Measurements from ENCODE around the gene RBM24. TPM values are rescaled to one million over a fixed set of nuclear protein-coding genes. Genes with fewer than 3 reads are reported as not detected.

The RBM24 gene
- total RNA-seq, result 1 to 10 TPM in 1 of 4 donors, under 1 TPM in 3; 0.18 to 2.7 (median 0.61) TPM

DNA sequence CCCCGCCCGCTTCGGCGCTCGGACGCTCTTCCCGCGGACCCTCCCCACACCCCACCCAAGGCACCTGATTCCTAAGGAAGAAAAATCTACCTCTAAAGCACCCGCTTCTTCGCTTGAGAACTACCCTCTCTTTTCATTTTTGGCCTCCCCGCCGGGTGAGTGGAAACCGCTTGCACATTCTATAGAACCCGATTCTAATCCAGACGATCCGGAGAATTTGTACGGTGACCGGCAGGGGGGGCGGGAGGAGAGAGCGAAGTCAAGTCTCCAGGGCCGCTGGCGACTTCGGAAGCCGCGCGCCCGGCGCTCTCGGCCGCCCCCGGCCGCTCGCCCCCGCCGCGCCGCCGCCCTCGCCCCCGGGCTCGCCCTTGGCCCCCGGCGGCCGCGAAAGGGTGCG lies at the start of gene RBM24:
Gene RBM24, plus strand, starts transcription at position 262 of the 397 bp plus-strand sequence. CDS start 221 bp downstream, outside the sequence.
- Histone ChIP-seq H3K4me3 (peak within 1 kb of the TSS; percentile 43 to 73 (median 72)), H3K36me3 (no peaks in the 10 kb centered on the region), H3K9me3 (no peaks in the 10 kb centered on the region), H3K27me3 (peaks cover 0 to 59% (median 0%) of the 10 kb centered on the region in 4 donors), H3K4me1 (peaks cover 0 to 34% (median 3%) of the 10 kb centered on the region in 3 donors), H3K27ac (peak within 1 kb of the TSS; percentile 71 to 89 (median 87))
- no CpG with 5 or more reads among the region's 46 CpGs for WGBS, 2 donors
- intact Hi-C loops (cut with DNase I), result loop anchor here (10.0 kb wide), 1 partner anchor 304 kb away; no protein-coding TSS in a partner anchor
- DNase-seq, result no peak
- TF ChIP-seq, protein P1, sequence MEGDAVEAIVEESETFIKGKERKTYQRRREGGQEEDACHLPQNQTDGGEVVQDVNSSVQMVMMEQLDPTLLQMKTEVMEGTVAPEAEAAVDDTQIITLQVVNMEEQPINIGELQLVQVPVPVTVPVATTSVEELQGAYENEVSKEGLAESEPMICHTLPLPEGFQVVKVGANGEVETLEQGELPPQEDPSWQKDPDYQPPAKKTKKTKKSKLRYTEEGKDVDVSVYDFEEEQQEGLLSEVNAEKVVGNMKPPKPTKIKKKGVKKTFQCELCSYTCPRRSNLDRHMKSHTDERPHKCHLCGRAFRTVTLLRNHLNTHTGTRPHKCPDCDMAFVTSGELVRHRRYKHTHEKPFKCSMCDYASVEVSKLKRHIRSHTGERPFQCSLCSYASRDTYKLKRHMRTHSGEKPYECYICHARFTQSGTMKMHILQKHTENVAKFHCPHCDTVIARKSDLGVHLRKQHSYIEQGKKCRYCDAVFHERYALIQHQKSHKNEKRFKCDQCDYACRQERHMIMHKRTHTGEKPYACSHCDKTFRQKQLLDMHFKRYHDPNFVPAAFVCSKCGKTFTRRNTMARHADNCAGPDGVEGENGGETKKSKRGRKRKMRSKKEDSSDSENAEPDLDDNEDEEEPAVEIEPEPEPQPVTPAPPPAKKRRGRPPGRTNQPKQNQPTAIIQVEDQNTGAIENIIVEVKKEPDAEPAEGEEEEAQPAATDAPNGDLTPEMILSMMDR (IDR thresholded peaks at IDR 0.05), result peak in 4 of 6 experiments; percentile 19 to 40 (median 25)
- no peak for TF ChIP-seq POLR2A (IDR thresholded peaks at IDR 0.05)

DNA sequence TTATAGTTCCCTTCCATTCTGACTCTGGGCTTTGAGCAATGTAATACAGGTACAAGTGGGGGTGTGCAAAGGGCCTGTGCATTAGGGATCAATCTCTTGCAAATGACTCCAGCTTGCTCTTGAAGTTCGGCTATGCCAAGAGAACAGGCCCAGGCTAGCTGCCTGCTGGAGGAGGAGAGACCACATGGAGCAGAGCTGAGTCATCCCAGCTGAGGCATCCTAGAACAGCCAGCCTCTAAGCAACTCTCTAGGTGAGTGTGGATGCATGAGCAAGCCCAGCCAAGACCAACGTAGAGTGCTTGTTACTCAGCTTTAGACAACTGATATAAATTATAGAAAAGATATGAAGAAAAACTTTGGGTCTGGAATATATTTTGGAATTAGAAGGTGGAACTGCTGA lies 47.6 kb upstream of the RBM24 start:
- H3K9me3 ChIP-seq, result no peaks in the 10 kb centered on the region
- intact Hi-C loops (cut with DNase I), result no loop called here
- no peaks in the 10 kb centered on the region for H3K36me3 ChIP-seq
- H3K27me3 ChIP-seq, result no peaks in the 10 kb centered on the region
- TF ChIP-seq POLR2A (IDR thresholded peaks at IDR 0.05), result no peak
- TF ChIP-seq, protein P1 (IDR thresholded peaks at IDR 0.05), result no peak
- H3K27ac ChIP-seq, result no peak overlapping the region
- H3K4me1 ChIP-seq, result no peaks in the 10 kb centered on the region
- 27 to 35% methylated on average over 1 to 2 of the region's 2 CpGs for WGBS, 2 donors
- DNase-seq, result no peak
- no peak overlapping the region for H3K4me3 ChIP-seq

DNA sequence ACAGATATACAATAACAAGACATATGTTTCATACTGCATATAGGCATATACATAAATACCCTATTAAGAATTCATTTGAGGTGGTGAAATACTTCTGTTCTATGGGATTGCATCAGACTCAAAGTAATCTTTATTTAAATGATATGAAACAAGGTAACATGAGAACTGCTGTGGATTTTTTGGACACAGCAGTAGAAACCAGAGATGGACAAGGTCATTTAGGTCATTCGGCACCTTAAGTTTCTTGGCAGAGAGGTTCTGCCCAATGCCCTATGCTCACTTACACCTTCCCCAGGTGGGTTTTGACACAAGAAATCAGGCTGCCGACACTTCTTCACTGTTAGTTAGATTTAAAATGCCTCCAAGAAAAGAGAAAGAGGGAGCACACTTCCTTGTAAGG lies 43.9 kb upstream of the RBM24 start:
- Histone ChIP-seq H3K4me1 (no peaks in the 10 kb centered on the region), H3K9me3 (no peaks in the 10 kb centered on the region), H3K36me3 (no peaks in the 10 kb centered on the region), H3K27me3 (no peaks in the 10 kb centered on the region), H3K27ac (no peak overlapping the region), H3K4me3 (no peak overlapping the region)
- intact Hi-C loops (cut with DNase I), result no loop called here
- 95 to 97% methylated on average over 2 of the region's 2 CpGs for WGBS, 2 donors
- no peak for DNase-seq
- no peak for TF ChIP-seq POLR2A (IDR thresholded peaks at IDR 0.05)
- TF ChIP-seq, protein P1 (IDR thresholded peaks at IDR 0.05), result no peak

GRCh38 chr6:17239260-17239659 lies 41.9 kb upstream of the RBM24 start:
- Histone ChIP-seq H3K9me3 (no peaks in the 10 kb centered on the region), H3K4me3 (no peak overlapping the region), H3K27me3 (no peaks in the 10 kb centered on the region), H3K4me1 (no peaks in the 10 kb centered on the region), H3K36me3 (no peaks in the 10 kb centered on the region), H3K27ac (no peak overlapping the region)
- no peak for TF ChIP-seq POLR2A (IDR thresholded peaks at IDR 0.05)
- TF ChIP-seq, protein P1 (IDR thresholded peaks at IDR 0.05), result no peak
- DNase-seq, result no peak
- intact Hi-C loops (cut with DNase I), result no loop called here
- 83 to 86% methylated on average over 4 of the region's 4 CpGs for WGBS, 2 donors

DNA sequence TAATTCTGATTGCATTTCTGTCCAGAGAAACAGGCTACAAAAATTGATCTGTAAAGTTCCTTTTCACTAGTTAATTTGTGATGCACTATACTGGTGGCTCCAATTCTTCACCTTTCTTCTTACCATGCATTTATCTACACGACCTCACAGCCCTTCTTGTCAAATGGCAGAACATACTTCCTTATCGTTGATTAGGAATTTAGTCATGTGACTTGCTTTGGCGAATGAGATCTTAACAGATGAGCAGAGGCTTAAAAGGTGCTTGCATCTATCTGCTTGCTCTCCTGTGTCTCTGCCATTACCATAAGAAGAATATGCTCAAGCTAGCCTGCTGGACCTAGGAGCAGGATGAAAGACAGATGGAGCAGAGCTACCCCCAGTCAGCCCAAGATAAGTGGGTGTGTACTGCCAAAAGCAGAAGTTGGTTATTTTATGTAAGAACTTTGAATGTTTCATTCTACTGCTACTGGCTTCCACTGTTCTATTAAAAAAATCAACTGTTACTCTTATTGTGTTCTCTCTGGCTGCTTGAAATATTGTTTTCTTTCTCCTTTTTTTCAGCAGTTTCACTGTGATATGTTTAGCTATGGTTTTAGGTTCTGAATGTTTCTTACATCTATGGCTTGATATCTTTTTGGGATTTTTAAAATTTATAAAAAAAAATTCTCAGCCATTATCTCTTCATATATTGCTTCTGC lies 40.2 kb upstream of the RBM24 start:
- 69 to 73% methylated on average over 3 of the region's 3 CpGs for WGBS, 2 donors
- no peaks in the 10 kb centered on the region for H3K4me1 ChIP-seq
- TF ChIP-seq, protein P1 (IDR thresholded peaks at IDR 0.05), result no peak
- no peak for TF ChIP-seq POLR2A (IDR thresholded peaks at IDR 0.05)
- DNase-seq, result no peak
- no peak overlapping the region for H3K27ac ChIP-seq
- no peaks in the 10 kb centered on the region for H3K36me3 ChIP-seq
- H3K27me3 ChIP-seq, result no peaks in the 10 kb centered on the region
- intact Hi-C loops (cut with DNase I), result no loop called here
- no peaks in the 10 kb centered on the region for H3K9me3 ChIP-seq
- H3K4me3 ChIP-seq, result no peak overlapping the region

Measured in esophagus squamous epithelium (tissue), 5 donors.